A673 (cell line): ENCODE measurements around the gene BAHD1. TPM values are rescaled to one million over a fixed set of nuclear protein-coding genes. Genes with fewer than 3 reads are reported as not detected.

ENCODE experiments used
- Bru-seq: library from RNA; stranded (reverse); fragments of 400-500 nt; gene quantifications from one replicate; lab custom pipeline; 2021; lab: Mats Ljungman, UMichigan
- BruChase-seq, 2 experiments: library from RNA; stranded (reverse); fragments of 400-500 nt; gene quantifications; one replicate each; lab custom pipeline; 2021; lab: Mats Ljungman, UMichigan
- BruUV-seq: library from RNA; stranded (reverse); fragments of 400-500 nt; replicated peaks from 2 replicates; lab custom pipeline; 2021; lab: Mats Ljungman, UMichigan
- CTCF ChIA-PET: fragments of 300-600 bp; sonication (Branson Sonifier 250); formaldehyde crosslinking; loops from one replicate; lab custom pipeline; 2022; ENCODE audit warnings: antibody characterized with exemption; lab: Charles Lee
- POLR2A ChIA-PET: fragments of 300-600 bp; sonication (Branson Sonifier 250); formaldehyde crosslinking; loops from one replicate; lab custom pipeline; 2022; ENCODE audit warnings: antibody characterized with exemption; ENCODE audit not compliant: low non-redundant PET; lab: Charles Lee
- DNase-seq: peaks from one replicate; pipeline ENCODE4 v3.0.0-alpha.2; 2015; ENCODE audit warnings: low spot score
- H3K27ac ChIP-seq: fragments of 200-600 bp; sonication (generic); 2 replicates; pipeline ENCODE4 v1.5.1; 2016; ENCODE audit warnings: mixed run types, low read depth, mild to moderate bottlenecking, mixed read lengths, antibody characterized with exemption, low read length; ENCODE audit not compliant: poor library complexity, severe bottlenecking
- H3K27me3 ChIP-seq: fragments of 200-600 bp; sonication (generic); replicated peaks from 2 replicates; pipeline ENCODE4 v1.6.1; 2017; ENCODE audit warnings: mixed run types, low read depth, mild to moderate bottlenecking, mixed read lengths, antibody characterized with exemption, low read length; ENCODE audit not compliant: insufficient read depth, poor library complexity
- H3K36me3 ChIP-seq: fragments of 200-600 bp; sonication (generic); 2 replicates; pipeline ENCODE4 v1.6.1; 2016; ENCODE audit warnings: mixed run types, mild to moderate bottlenecking, mixed read lengths, antibody characterized with exemption, low read length; ENCODE audit not compliant: insufficient read depth, poor library complexity, severe bottlenecking
- H3K4me1 ChIP-seq: fragments of 200-600 bp; sonication (generic); 2 replicates; pipeline ENCODE4 v1.6.1; 2017; ENCODE audit warnings: mixed run types, mild to moderate bottlenecking, mixed read lengths, antibody characterized with exemption, low read length; ENCODE audit not compliant: insufficient read depth, poor library complexity, severe bottlenecking
- H3K4me3 ChIP-seq: fragments of 200-600 bp; sonication (generic); 2 replicates; pipeline ENCODE4 v1.5.1; 2016; ENCODE audit warnings: low read depth, mixed run types, mild to moderate bottlenecking, mixed read lengths, low read length; ENCODE audit not compliant: poor library complexity, severe bottlenecking
- H3K9me3 ChIP-seq: fragments of 200-600 bp; sonication (generic); 2 replicates; pipeline ENCODE4 v1.6.1; 2016; ENCODE audit warnings: mixed run types, low read depth, mild to moderate bottlenecking, mixed read lengths, antibody characterized with exemption, low read length; ENCODE audit not compliant: poor library complexity, severe bottlenecking
- CTCF ChIP-seq: fragments of 300-800, 200-600 bp; sonication (generic); conservative IDR thresholded peaks from 2 replicates; pipeline ENCODE4 v1.5.1; 2017; ENCODE audit warnings: low read depth, mild to moderate bottlenecking, antibody characterized with exemption, low read length, moderate library complexity, mixed read lengths
- EZH2 ChIP-seq: fragments of 200-600 bp; sonication (generic); IDR thresholded peaks from 2 replicates; pipeline ENCODE4 v1.6.1; 2017; ENCODE audit warnings: borderline replicate concordance, low read depth, mild to moderate bottlenecking, mixed read lengths, antibody characterized with exemption, low read length; ENCODE audit not compliant: poor library complexity, severe bottlenecking
- intact Hi-C: fragments of 100-400 bp; cut with micrococcal nuclease; formaldehyde crosslinking; loops from one replicate; pipeline ENCODE4 v1.10.0; 2022; ENCODE audit not compliant: unreplicated experiment
- long read RNA-seq: library from polyadenylated mRNA; stranded (forward); transcript quantifications from one replicate; pipeline ENCODE4 v2.0.0, GENCODE V29; 2022
- total RNA-seq: library from RNA; stranded (reverse); gene quantifications from 2 replicates; pipeline ENCODE4 v1.2.3, GENCODE V29; 2021

BAHD1 gene
- total RNA-seq (32.7 and 33.5 TPM in 2 replicates), Bru-seq, nascent RNA (percentile 71 among the genes with signal in this experiment), BruChase-seq, experiment 1, labeled RNA remaining after a 2-hour chase (percentile 72 among the genes with signal in this experiment), BruChase-seq, experiment 2, labeled RNA remaining after a 6-hour chase (percentile 68 among the genes with signal in this experiment)
- long read RNA-seq, partial matches to known transcripts, result 4 of 15 reads
- long read RNA-seq, other reads (novel, unspliced or antisense), result 11 of 15 reads

GRCh38 chr15:40440743-40441564 is at the start of gene BAHD1:
Gene BAHD1 (plus strand): TSS chr15:40440953. CDS start chr15:40458465, 17,512 bp downstream.
- TF ChIP-seq CTCF (peak; percentile 15), EZH2 (no peak)
- intact Hi-C loops, result no loop called here
- peaks cover 31% of the 10 kb centered on the region for H3K4me1 ChIP-seq
- peak; percentile 98 for DNase-seq
- H3K36me3 ChIP-seq, result no peaks in the 10 kb centered on the region
- H3K9me3 ChIP-seq, result no peaks in the 10 kb centered on the region
- H3K4me3 ChIP-seq, result peak within 1 kb of the TSS; percentile 89
- CTCF ChIA-PET, result interaction anchor here (1.0 kb wide), 2 partner anchors 19 to 60 kb away, joined by 3 read pairs; no protein-coding TSS in a partner anchor
- H3K27ac ChIP-seq, result peak within 1 kb of the TSS; percentile 77
- POLR2A ChIA-PET, result interaction anchor here (0.5 kb wide), 1 partner anchor 349 kb away, joined by 4 read pairs; no protein-coding TSS in a partner anchor
- BruUV-seq, result no TSS peak
- no peaks in the 10 kb centered on the region for H3K27me3 ChIP-seq

- Histone ChIP-seq H3K27me3 (no peaks in the 10 kb centered on the region), H3K4me3 (no peak overlapping the region), H3K4me1 (no peaks in the 10 kb centered on the region), H3K27ac (no peak overlapping the region), H3K9me3 (no peaks in the 10 kb centered on the region), H3K36me3 (peaks cover 66% of the 10 kb centered on the region)
- intact Hi-C loops, result no loop called here
- CTCF ChIA-PET, result no interaction called here
- POLR2A ChIA-PET, result no interaction called here
- DNase-seq, result no peak
- BruUV-seq, result TSS peak; percentile 44
- no peak for TF ChIP-seq EZH2
- no peak for TF ChIP-seq CTCF
These were observed 47.5 kb upstream of the BAHD1 start for GRCh38 chr15:40392986-40393948.
